ENCODE results near the gene PHOSPHO2. TPM values are rescaled to one million over a fixed set of nuclear protein-coding genes. Genes with fewer than 3 reads are reported as not detected.

The PHOSPHO2 gene
- total and polyA plus RNA-seq, 9 of the 15 experiments (the other 6 are each of a cell fraction or from before 2014, with no cell fraction given), result 7.8 to 19.1 (median 11.7) TPM

GRCh38 chr2:169716238-169716886, 22.1 kb downstream of the PHOSPHO2 start (continued):
- TF ChIP-seq ZNF445 (CRISPR knock-in tag; IDR thresholded peaks at IDR 0.05; ENCODE audit: low read depth), result no peak
- peak; percentile 97 for TF ChIP-seq NFIC (IDR thresholded peaks at IDR 0.05)
- TF ChIP-seq NFXL1 (CRISPR knock-in tag; IDR thresholded peaks at IDR 0.05), result no peak
- no peak for TF ChIP-seq TFAM (CRISPR knock-in tag; conservative IDR thresholded peaks at IDR 0.05)
- TF ChIP-seq JUN (IDR thresholded peaks at IDR 0.05; ENCODE audit: borderline replicate concordance, low read depth, low read length), result peak; percentile 13; the same call in 1 of the 2 replicates
- TF ChIP-seq JUN (CRISPR knock-in tag; IDR thresholded peaks at IDR 0.05; ENCODE audit: borderline replicate concordance), result no peak
- TF ChIP-seq ZNF586 (CRISPR knock-in tag; conservative IDR thresholded peaks at IDR 0.05), result no peak
- TF ChIP-seq HMBOX1 (IDR thresholded peaks at IDR 0.05), result peak; percentile 59
- no peak for TF ChIP-seq PHB (CRISPR knock-in tag; IDR thresholded peaks at IDR 0.05)
- TF ChIP-seq PREB (CRISPR knock-in tag; IDR thresholded peaks at IDR 0.05), result no peak
- no peak for TF ChIP-seq MYBL2 (IDR thresholded peaks at IDR 0.05; ENCODE audit: low read depth)
- TF ChIP-seq MYBL2 (CRISPR knock-in tag; IDR thresholded peaks at IDR 0.05; ENCODE audit: borderline replicate concordance), result no peak
- no peak for TF ChIP-seq RFX5 (IDR thresholded peaks at IDR 0.05; ENCODE audit: low read depth, low read length)
- peak; percentile 47; the same call in 1 of the 2 replicates for TF ChIP-seq NCOR1 (IDR thresholded peaks at IDR 0.05)
- no peak for TF ChIP-seq ZNF778 (CRISPR knock-in tag; IDR thresholded peaks at IDR 0.05)
- TF ChIP-seq ZNF707 (CRISPR knock-in tag; conservative IDR thresholded peaks at IDR 0.05), result no peak
- TF ChIP-seq ZNF518B (CRISPR knock-in tag; IDR thresholded peaks at IDR 0.05), result no peak
- TF ChIP-seq RNF2 (IDR thresholded peaks at IDR 0.05), result no peak
- TF ChIP-seq HCFC1 (IDR thresholded peaks at IDR 0.05; ENCODE audit: low read depth, low read length), result no peak
- no peak for TF ChIP-seq ZMIZ1 (IDR thresholded peaks at IDR 0.05; ENCODE audit: low read depth in 2 of 2, low read length in 2 of 2)
- TF ChIP-seq MCM5 (IDR thresholded peaks at IDR 0.05; ENCODE audit: low read depth), result no peak
